ENCODE data around the gene CCDC28A.

DNA sequence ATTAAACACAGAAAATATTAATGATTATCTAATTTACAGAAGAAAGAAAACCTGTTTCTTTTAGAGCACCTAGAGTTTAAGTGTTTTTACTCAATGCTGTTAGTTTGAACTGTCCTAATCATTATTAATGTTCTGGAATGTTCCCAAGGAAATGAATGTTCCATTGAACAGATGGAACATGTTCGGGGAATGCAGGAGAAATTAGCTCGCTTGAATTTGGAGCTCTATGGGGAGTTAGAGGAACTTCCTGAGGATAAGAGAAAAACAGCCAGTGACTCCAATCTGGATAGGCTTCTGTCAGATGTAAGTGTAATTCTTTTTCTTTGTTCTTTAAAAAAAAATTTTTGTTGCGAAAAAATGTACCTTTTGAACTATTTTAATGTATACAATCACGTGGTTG lies 11.5 kb downstream of the CCDC28A start:
- TF ChIP-seq FOS (IDR thresholded peaks at IDR 0.05; ENCODE audit: low read depth, low read length) (no peak), RAD21 (IDR thresholded peaks at IDR 0.05; ENCODE audit: low read length) (no peak), POLR2A (IDR thresholded peaks at IDR 0.05; ENCODE audit: low read depth, low read length) (no peak), RCOR1 (IDR thresholded peaks at IDR 0.05; ENCODE audit: insufficient replicate concordance, low read length) (no peak), CEBPB (IDR thresholded peaks at IDR 0.05; ENCODE audit: low read depth, low read length) (no peak)
- TF ChIP-seq, protein P1, sequence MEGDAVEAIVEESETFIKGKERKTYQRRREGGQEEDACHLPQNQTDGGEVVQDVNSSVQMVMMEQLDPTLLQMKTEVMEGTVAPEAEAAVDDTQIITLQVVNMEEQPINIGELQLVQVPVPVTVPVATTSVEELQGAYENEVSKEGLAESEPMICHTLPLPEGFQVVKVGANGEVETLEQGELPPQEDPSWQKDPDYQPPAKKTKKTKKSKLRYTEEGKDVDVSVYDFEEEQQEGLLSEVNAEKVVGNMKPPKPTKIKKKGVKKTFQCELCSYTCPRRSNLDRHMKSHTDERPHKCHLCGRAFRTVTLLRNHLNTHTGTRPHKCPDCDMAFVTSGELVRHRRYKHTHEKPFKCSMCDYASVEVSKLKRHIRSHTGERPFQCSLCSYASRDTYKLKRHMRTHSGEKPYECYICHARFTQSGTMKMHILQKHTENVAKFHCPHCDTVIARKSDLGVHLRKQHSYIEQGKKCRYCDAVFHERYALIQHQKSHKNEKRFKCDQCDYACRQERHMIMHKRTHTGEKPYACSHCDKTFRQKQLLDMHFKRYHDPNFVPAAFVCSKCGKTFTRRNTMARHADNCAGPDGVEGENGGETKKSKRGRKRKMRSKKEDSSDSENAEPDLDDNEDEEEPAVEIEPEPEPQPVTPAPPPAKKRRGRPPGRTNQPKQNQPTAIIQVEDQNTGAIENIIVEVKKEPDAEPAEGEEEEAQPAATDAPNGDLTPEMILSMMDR (conservative IDR thresholded peaks at IDR 0.05; ENCODE audit: low read depth, low read length) = no peak
